Astrocyte (in vitro differentiated cells and primary cell): ENCODE data around the gene CDKL2. TPM values are rescaled to one million over a fixed set of nuclear protein-coding genes. Genes with fewer than 3 reads are reported as not detected.

ENCODE experiments used
- DNase-seq: peaks from one replicate; pipeline ENCODE4 v3.0.0-alpha.2; 2010; ENCODE audit warnings: low read depth
- FAIRE-seq: peaks from 2 replicates; lab custom pipeline; 2011; peaks lifted over from hg19 to GRCh38; lab: Jason Lieb, UNC
- H2AFZ ChIP-seq: 2 replicates; pipeline ENCODE4 v1.6.0; 2012; ENCODE audit warnings: low read depth, low read length, inconsistent platforms
- H3K27ac ChIP-seq: 2 replicates; pipeline ENCODE4 v1.5.1; 2011; ENCODE audit warnings: low read depth, low read length, inconsistent platforms
- H3K27me3 ChIP-seq: 2 replicates; pipeline ENCODE4 v1.6.0; 2011; ENCODE audit warnings: low read length, inconsistent platforms; ENCODE audit not compliant: insufficient read depth
- H3K36me3 ChIP-seq: 2 replicates; pipeline ENCODE4 v1.5.1; 2011; ENCODE audit warnings: low read length, inconsistent platforms; ENCODE audit not compliant: insufficient read depth
- H3K4me1 ChIP-seq: 2 replicates; pipeline ENCODE4 v1.5.1; 2011; ENCODE audit warnings: low read length, inconsistent platforms; ENCODE audit not compliant: insufficient read depth
- H3K4me2 ChIP-seq: 2 replicates; pipeline ENCODE4 v1.6.0; 2012; ENCODE audit warnings: low read length, inconsistent platforms
- H3K4me3 ChIP-seq: 2 replicates; pipeline ENCODE4 v1.5.1; 2011; ENCODE audit warnings: low read depth, mild to moderate bottlenecking, low read length, inconsistent platforms; ENCODE audit not compliant: insufficient read depth
- H3K79me2 ChIP-seq: 2 replicates; pipeline ENCODE4 v1.6.0; 2012; ENCODE audit warnings: mild to moderate bottlenecking, low read length, inconsistent platforms; ENCODE audit not compliant: insufficient read depth
- H3K9ac ChIP-seq: 2 replicates; pipeline ENCODE4 v1.6.0; 2012; ENCODE audit warnings: mild to moderate bottlenecking, low read length, inconsistent platforms
- H3K9me3 ChIP-seq: 2 replicates; pipeline ENCODE4 v1.5.1; 2012; ENCODE audit warnings: low read depth, mild to moderate bottlenecking, low read length, inconsistent platforms; ENCODE audit not compliant: insufficient read depth
- H4K20me1 ChIP-seq: 2 replicates; pipeline ENCODE4 v1.6.0; 2012; ENCODE audit warnings: low read length, inconsistent platforms; ENCODE audit not compliant: insufficient read depth
- H3K27ac Mint-ChIP-seq: one replicate; pipeline ENCODE4 v1.8.0; 2021; ENCODE audit warnings: mild to moderate bottlenecking, mixed read lengths; ENCODE audit not compliant: unreplicated experiment
- H3K27me3 Mint-ChIP-seq: one replicate; pipeline ENCODE4 v1.8.0; 2021; ENCODE audit warnings: low read depth, mixed read lengths; ENCODE audit not compliant: unreplicated experiment
- H3K36me3 Mint-ChIP-seq: one replicate; pipeline ENCODE4 v1.8.0; 2021; ENCODE audit warnings: low read depth, mixed read lengths; ENCODE audit not compliant: unreplicated experiment
- H3K4me1 Mint-ChIP-seq: one replicate; pipeline ENCODE4 v1.8.0; 2021; ENCODE audit warnings: low read depth, mixed read lengths; ENCODE audit not compliant: unreplicated experiment
- H3K4me3 Mint-ChIP-seq: one replicate; pipeline ENCODE4 v1.8.0; 2021; ENCODE audit warnings: mild to moderate bottlenecking, moderate library complexity, mixed read lengths; ENCODE audit not compliant: unreplicated experiment
- H3K9me3 Mint-ChIP-seq: one replicate; pipeline ENCODE4 v1.8.0; 2021; ENCODE audit warnings: mild to moderate bottlenecking, mixed read lengths; ENCODE audit not compliant: unreplicated experiment
- CTCF ChIP-seq: IDR thresholded peaks from 2 replicates; pipeline ENCODE4 v1.5.1; 2011; ENCODE audit warnings: low read depth, mild to moderate bottlenecking, inconsistent platforms, low read length, moderate library complexity; ENCODE audit not compliant: insufficient read depth
- EZH2 ChIP-seq: IDR thresholded peaks from 2 replicates; pipeline ENCODE4 v1.6.1; 2012; ENCODE audit warnings: mild to moderate bottlenecking, low read length, inconsistent platforms; ENCODE audit not compliant: insufficient read depth
- total RNA-seq: library from RNA; stranded (reverse); gene quantifications from 2 replicates; pipeline ENCODE4 v1.2.1, GENCODE V29; 2021

The CDKL2 gene
- total RNA-seq, 1 donor from 2014 or later, result 3.7 TPM

- H3K27ac Mint-ChIP-seq, result no peak overlapping the region
- Histone ChIP-seq H3K4me2 (no peak overlapping the region), H3K9me3 (no peaks in the 10 kb centered on the region), H3K9ac (no peak overlapping the region), H3K27me3 (no peaks in the 10 kb centered on the region), H2AFZ (no peak overlapping the region), H3K36me3 (no peaks in the 10 kb centered on the region), H3K4me1 (peaks cover 7% of the 10 kb centered on the region), H4K20me1 (no peaks in the 10 kb centered on the region), H3K4me3 (no peak overlapping the region), H3K79me2 (peaks cover 4% of the 10 kb centered on the region), H3K27ac (no peak overlapping the region)
- DNase-seq, result no peak
- peaks cover 10% of the 10 kb centered on the region for H3K4me1 Mint-ChIP-seq
- H3K36me3 Mint-ChIP-seq, result no peaks in the 10 kb centered on the region
- no peak for FAIRE-seq
- H3K9me3 Mint-ChIP-seq, result no peaks in the 10 kb centered on the region
- TF ChIP-seq CTCF, result no peak
- TF ChIP-seq EZH2, result no peak
- H3K27me3 Mint-ChIP-seq, result no peaks in the 10 kb centered on the region
- no peak overlapping the region for H3K4me3 Mint-ChIP-seq
Observed at GRCh38 chr4:75678473-75678872, 48.1 kb upstream of the CDKL2 start.

GRCh38 chr4:75675004-75675531 lies 44.7 kb upstream of the CDKL2 start:
- Histone ChIP-seq H3K4me2 (no peak overlapping the region), H3K9ac (no peak overlapping the region), H3K27me3 (no peaks in the 10 kb centered on the region), H3K4me1 (peaks cover 16% of the 10 kb centered on the region), H3K36me3 (no peaks in the 10 kb centered on the region), H3K9me3 (no peaks in the 10 kb centered on the region), H3K4me3 (no peak overlapping the region), H4K20me1 (peaks cover 30% of the 10 kb centered on the region), H3K27ac (no peak overlapping the region), H2AFZ (no peak overlapping the region), H3K79me2 (peaks cover 36% of the 10 kb centered on the region)
- FAIRE-seq (no peak), DNase-seq (no peak)
- Mint-ChIP-seq H3K27ac (no peak overlapping the region), H3K4me3 (no peak overlapping the region), H3K36me3 (no peaks in the 10 kb centered on the region), H3K9me3 (no peaks in the 10 kb centered on the region), H3K4me1 (peaks cover 12% of the 10 kb centered on the region), H3K27me3 (no peaks in the 10 kb centered on the region)
- TF ChIP-seq EZH2 (no peak), CTCF (no peak)

- peaks cover 47% of the 10 kb centered on the region for H3K79me2 ChIP-seq
- no peaks in the 10 kb centered on the region for H3K36me3 ChIP-seq
- Mint-ChIP-seq H3K4me3 (peak overlapping the region; percentile 97), H3K27ac (peak overlapping the region; percentile 93), H3K27me3 (no peaks in the 10 kb centered on the region), H3K9me3 (no peaks in the 10 kb centered on the region), H3K4me1 (peaks cover 8% of the 10 kb centered on the region), H3K36me3 (no peaks in the 10 kb centered on the region)
- peaks cover 16% of the 10 kb centered on the region for H3K4me1 ChIP-seq
- no peaks in the 10 kb centered on the region for H3K9me3 ChIP-seq
- peak overlapping the region; percentile 96 for H3K4me3 ChIP-seq
- peaks cover 41% of the 10 kb centered on the region for H4K20me1 ChIP-seq
- peak overlapping the region; percentile 88 for H3K4me2 ChIP-seq
- H3K27me3 ChIP-seq, result no peaks in the 10 kb centered on the region
- FAIRE-seq (no peak), DNase-seq (peak; percentile 45)
- H3K9ac ChIP-seq, result peak overlapping the region; percentile 99
- peak overlapping the region; percentile 72 for H2AFZ ChIP-seq
- H3K27ac ChIP-seq, result peak overlapping the region; percentile 91
- no peak for TF ChIP-seq EZH2
- TF ChIP-seq CTCF, result no peak
Observed at GRCh38 chr4:75673959-75674328, 43.6 kb upstream of the CDKL2 start.
